H9 (cell line): ENCODE measurements around the gene VWA8. TPM values are rescaled to one million over a fixed set of nuclear protein-coding genes. Genes with fewer than 3 reads are reported as not detected.

Source experiments
- DNase-seq: peaks from one replicate; pipeline ENCODE4 v3.0.0-alpha.2; 2017
- H2AFZ ChIP-seq: one replicate; pipeline ENCODE4 v1.6.1; 2013; ENCODE audit warnings: mild to moderate bottlenecking, low read length, control low read depth, moderate library complexity
- H2AK5ac ChIP-seq: 2 replicates; pipeline ENCODE4 v1.6.1; 2013; ENCODE audit warnings: low read length, control low read depth, mixed read lengths; ENCODE audit not compliant: insufficient read length
- H2BK120ac ChIP-seq: one replicate; pipeline ENCODE4 v1.6.1; 2013; ENCODE audit warnings: low read depth, mild to moderate bottlenecking, low read length, control low read depth, inconsistent platforms; ENCODE audit not compliant: poor library complexity, severe bottlenecking
- H2BK12ac ChIP-seq: 2 replicates; pipeline ENCODE4 v1.6.1; 2013; ENCODE audit warnings: low read length, control low read depth, mixed read lengths, low read depth; ENCODE audit not compliant: insufficient read length
- H2BK15ac ChIP-seq: 2 replicates; pipeline ENCODE4 v1.6.1; 2013; ENCODE audit warnings: low read depth, low read length, control low read depth
- H2BK20ac ChIP-seq: one replicate; pipeline ENCODE4 v1.6.1; 2013; ENCODE audit warnings: low read depth, mild to moderate bottlenecking, low read length, control low read depth, inconsistent platforms; ENCODE audit not compliant: poor library complexity, severe bottlenecking
- H2BK5ac ChIP-seq: 2 replicates; pipeline ENCODE4 v1.6.1; 2013; ENCODE audit warnings: low read length, control low read depth, mixed read lengths; ENCODE audit not compliant: insufficient read length
- H3K14ac ChIP-seq: 2 replicates; pipeline ENCODE4 v1.6.1; 2013; ENCODE audit warnings: low read length, control low read depth; ENCODE audit not compliant: insufficient read depth
- H3K18ac ChIP-seq: 2 replicates; pipeline ENCODE4 v1.6.1; 2013; ENCODE audit warnings: low read depth, mild to moderate bottlenecking, mixed read lengths, low read length, control low read depth; ENCODE audit not compliant: insufficient read length
- H3K23ac ChIP-seq: 2 replicates; pipeline ENCODE4 v1.6.1; 2013; ENCODE audit warnings: low read length, control low read depth, mixed read lengths, low read depth; ENCODE audit not compliant: insufficient read length
- H3K23me2 ChIP-seq: 2 replicates; pipeline ENCODE4 v1.6.1; 2013; ENCODE audit warnings: low read depth, mild to moderate bottlenecking, mixed read lengths, low read length, control low read depth; ENCODE audit not compliant: insufficient read length, poor library complexity, severe bottlenecking
- H3K27ac ChIP-seq: 2 replicates; pipeline ENCODE4 v1.5.1; 2013; ENCODE audit warnings: low read length, control low read depth, mixed read lengths, low read depth; ENCODE audit not compliant: insufficient read length
- H3K27me3 ChIP-seq: 2 replicates; pipeline ENCODE4 v1.6.1; 2013; ENCODE audit warnings: low read length, control low read depth, inconsistent platforms; ENCODE audit not compliant: insufficient read depth
- H3K4ac ChIP-seq: 2 replicates; pipeline ENCODE4 v1.6.1; 2013; ENCODE audit warnings: low read depth, mild to moderate bottlenecking, control low read depth, inconsistent platforms, low read length, moderate library complexity
- H3K4me1 ChIP-seq: 2 replicates; pipeline ENCODE4 v1.6.1; 2013; ENCODE audit warnings: low read length, control low read depth, inconsistent platforms; ENCODE audit not compliant: insufficient read depth
- H3K4me2 ChIP-seq: 2 replicates; pipeline ENCODE4 v1.6.1; 2013; ENCODE audit warnings: low read length, control low read depth, mixed read lengths; ENCODE audit not compliant: insufficient read length, insufficient read depth
- H3K56ac ChIP-seq: 2 replicates; pipeline ENCODE4 v1.6.1; 2013; ENCODE audit warnings: low read depth, mild to moderate bottlenecking, mixed read lengths, low read length, control low read depth; ENCODE audit not compliant: insufficient read length
- H3K79me1 ChIP-seq: 2 replicates; pipeline ENCODE4 v1.6.1; 2013; ENCODE audit warnings: low read depth, mild to moderate bottlenecking, moderate library complexity, low read length, control low read depth, inconsistent platforms; ENCODE audit not compliant: insufficient read depth, poor library complexity, severe bottlenecking
- H3K79me2 ChIP-seq: 2 replicates; pipeline ENCODE4 v1.6.1; 2013; ENCODE audit warnings: low read length, control low read depth, inconsistent platforms; ENCODE audit not compliant: insufficient read depth
- H3K9ac ChIP-seq: 2 replicates; pipeline ENCODE4 v1.6.1; 2013; ENCODE audit warnings: low read length, control low read depth, mixed read lengths; ENCODE audit not compliant: insufficient read length; ENCODE audit errors: extremely low read depth
- H3K9me3 ChIP-seq: one replicate; pipeline ENCODE4 v1.6.1; 2013; ENCODE audit warnings: low read depth, low read length, inconsistent platforms; ENCODE audit not compliant: control insufficient read depth
- H3T11ph ChIP-seq: one replicate; pipeline ENCODE4 v1.6.1; 2013; ENCODE audit warnings: mild to moderate bottlenecking, low read length, control low read depth, inconsistent platforms
- H4K20me1 ChIP-seq: one replicate; pipeline ENCODE4 v1.6.1; 2013; ENCODE audit not compliant: control insufficient read depth, insufficient read length, insufficient read depth
- H4K5ac ChIP-seq: 2 replicates; pipeline ENCODE4 v1.6.1; 2013; ENCODE audit warnings: low read depth, mild to moderate bottlenecking, mixed read lengths, low read length, control low read depth; ENCODE audit not compliant: insufficient read length
- H4K8ac ChIP-seq: replicated peaks from 2 replicates; pipeline ENCODE4 v1.6.1; 2013; ENCODE audit warnings: low read length, control low read depth, mixed read lengths, low read depth; ENCODE audit not compliant: insufficient read length
- H4K91ac ChIP-seq: 2 replicates; pipeline ENCODE4 v1.6.1; 2013; ENCODE audit warnings: low read depth, mild to moderate bottlenecking, moderate library complexity, mixed read lengths, low read length, control low read depth; ENCODE audit not compliant: insufficient read length
- H3K27ac Mint-ChIP-seq, 3 experiments: 2 replicates in 2 of 3; 3 replicates in 1 of 3; pipeline ENCODE4 v1.8.0; 2020 to 2021; ENCODE audit warnings: mixed read lengths in 3 of 3, mild to moderate bottlenecking in 1 of 3, moderate library complexity in 1 of 3
- H3K27me3 Mint-ChIP-seq: 2 replicates; pipeline ENCODE4 v1.8.0; 2021; ENCODE audit warnings: low read depth, mild to moderate bottlenecking, moderate library complexity, mixed read lengths
- H3K36me3 Mint-ChIP-seq, 3 experiments: 2 replicates in 2 of 3; 3 replicates in 1 of 3; pipeline ENCODE4 v1.8.0; 2020 to 2021; ENCODE audit warnings: low read depth in 3 of 3, mixed read lengths in 3 of 3; ENCODE audit not compliant: insufficient read depth in 1 of 3
- H3K4me1 Mint-ChIP-seq, 2 experiments: 2 replicates each; pipeline ENCODE4 v1.8.0; 2020; ENCODE audit warnings: mixed read lengths in 2 of 2
- H3K4me3 Mint-ChIP-seq, 2 experiments: 2 replicates in 1 of 2; 3 replicates in 1 of 2; pipeline ENCODE4 v1.8.0; 2020 to 2021; ENCODE audit warnings: mild to moderate bottlenecking in 2 of 2, mixed read lengths in 2 of 2, moderate library complexity in 1 of 2
- H3K9me3 Mint-ChIP-seq, 2 experiments: 2 replicates in 1 of 2; 3 replicates in 1 of 2; pipeline ENCODE4 v1.8.0; 2020; ENCODE audit warnings: mild to moderate bottlenecking in 2 of 2, mixed read lengths in 2 of 2, moderate library complexity in 1 of 2
- CTCF ChIP-seq: fragments of 200-600 bp; sonication (generic); conservative IDR thresholded peaks from 3 replicates; pipeline ENCODE4 v1.8.0; 2021; ENCODE audit warnings: antibody characterized with exemption, mild to moderate bottlenecking
- WGBS: extraction: QIAGEN DNeasy Blood & Tissue Kit; methylation state at CpG from one replicate; pipeline ENCODE4 v1.1.7; 2013; ENCODE audit warnings: missing lambda C conversion rate, low lambda C conversion rate, mixed read lengths; ENCODE audit not compliant: insufficient read length; ENCODE audit errors: extremely low coverage; 5-methylcytosine and 5-hydroxymethylcytosine counted together
- total RNA-seq: library from RNA; stranded (reverse); gene quantifications from 2 replicates; pipeline ENCODE4 v1.2.1, GENCODE V29; 2021

The VWA8 gene
- total RNA-seq, 1 experiment from 2014 or later, result 17.4 TPM

DNA sequence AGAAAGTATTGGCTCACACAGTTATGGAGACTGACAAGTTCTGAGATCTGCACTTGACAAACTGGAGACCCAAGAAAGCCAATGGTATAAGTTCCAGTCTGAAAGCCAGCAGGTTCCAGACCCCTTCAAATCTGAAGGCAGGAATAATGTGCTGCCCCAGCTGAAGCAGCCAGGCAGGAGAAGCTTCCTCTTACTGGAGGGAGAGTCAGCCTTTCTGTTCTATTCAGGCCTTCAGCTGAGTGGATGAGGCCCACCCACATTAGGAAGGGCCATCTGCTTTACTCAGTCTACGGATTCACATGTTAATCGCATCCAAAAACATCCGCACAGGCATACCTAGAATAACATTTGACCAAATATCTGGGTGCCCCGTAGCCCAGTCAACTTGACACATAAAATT, 8.2 kb upstream of the VWA8 start:
- no peaks in the 10 kb centered on the region for H3K9me3 ChIP-seq
- no peak overlapping the region for H3K14ac ChIP-seq
- H3K4me2 ChIP-seq, result no peak overlapping the region
- no peaks in the 10 kb centered on the region for H4K20me1 ChIP-seq
- no peaks in the 10 kb centered on the region for H3K79me1 ChIP-seq
- H3K23me2 ChIP-seq, result no peaks in the 10 kb centered on the region
- no peak for DNase-seq
- no peak for TF ChIP-seq CTCF
- no peaks in the 10 kb centered on the region; the same call in 1 of the 2 replicates for H3K4me1 ChIP-seq
- Mint-ChIP-seq H3K36me3 (no peaks in the 10 kb centered on the region), H3K27ac (no peak overlapping the region), H3K27me3 (no peaks in the 10 kb centered on the region), H3K4me1 (peaks cover 23% of the 10 kb centered on the region in 2 experiments), H3K4me3 (no peak overlapping the region), H3K9me3 (no peaks in the 10 kb centered on the region)
- no peak overlapping the region for H2BK120ac ChIP-seq
- H3K4ac ChIP-seq, result no peak overlapping the region
- H2BK5ac ChIP-seq, result no peak overlapping the region
- no peak overlapping the region for H3K9ac ChIP-seq
- no peak overlapping the region for H4K5ac ChIP-seq
- H2BK15ac ChIP-seq, result no peak overlapping the region
- H3K79me2 ChIP-seq, result no peaks in the 10 kb centered on the region
- H3K27me3 ChIP-seq, result no peaks in the 10 kb centered on the region
- H3K18ac ChIP-seq, result no peak overlapping the region
- WGBS, result no CpG with 5 or more reads among the region's 4 CpGs
- no peak overlapping the region for H3T11ph ChIP-seq
- H2BK12ac ChIP-seq, result no peak overlapping the region
- H2AFZ ChIP-seq, result no peak overlapping the region
- H2BK20ac ChIP-seq, result no peak overlapping the region
- no peak overlapping the region for H4K91ac ChIP-seq
- H3K23ac ChIP-seq, result no peak overlapping the region
- no peak overlapping the region for H3K27ac ChIP-seq
- H2AK5ac ChIP-seq, result no peak overlapping the region
- H4K8ac ChIP-seq, result no peak overlapping the region
- H3K56ac ChIP-seq, result no peak overlapping the region
